ENCODE data around the gene NRP2. TPM values are rescaled to one million over a fixed set of nuclear protein-coding genes. Genes with fewer than 3 reads are reported as not detected.
A peak's percentile ranks its signal among the peaks of the same experiment; 100 is the strongest.

NRP2 gene
- total RNA-seq, 6 donors from 2014 or later = 61.4 to 99.4 (median 71.8) TPM

DNA sequence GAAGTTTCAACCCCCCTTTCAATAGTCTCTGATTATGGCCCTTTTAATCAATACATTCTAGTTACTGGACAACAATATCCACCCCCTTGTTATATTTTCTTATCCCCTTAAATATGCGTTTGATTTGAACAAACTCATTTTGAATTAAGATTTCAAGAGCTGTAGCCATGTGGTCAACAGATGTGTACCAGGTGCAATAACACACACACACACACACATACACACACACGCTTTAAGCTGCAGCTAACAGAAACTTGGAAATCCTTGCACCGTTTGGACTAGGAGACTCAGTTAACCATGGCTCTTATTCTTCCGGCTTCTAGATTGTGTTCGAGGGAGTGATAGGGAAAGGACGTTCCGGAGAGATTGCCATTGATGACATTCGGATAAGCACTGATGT, 82.8 kb downstream of the NRP2 start:
- TF ChIP-seq POLR2AphosphoS5 (IDR thresholded peaks at IDR 0.05) = no peak
- no peak for TF ChIP-seq POLR2A (IDR thresholded peaks at IDR 0.05)
- no peak for TF ChIP-seq EP300 (IDR thresholded peaks at IDR 0.05)
- TF ChIP-seq, protein P1, sequence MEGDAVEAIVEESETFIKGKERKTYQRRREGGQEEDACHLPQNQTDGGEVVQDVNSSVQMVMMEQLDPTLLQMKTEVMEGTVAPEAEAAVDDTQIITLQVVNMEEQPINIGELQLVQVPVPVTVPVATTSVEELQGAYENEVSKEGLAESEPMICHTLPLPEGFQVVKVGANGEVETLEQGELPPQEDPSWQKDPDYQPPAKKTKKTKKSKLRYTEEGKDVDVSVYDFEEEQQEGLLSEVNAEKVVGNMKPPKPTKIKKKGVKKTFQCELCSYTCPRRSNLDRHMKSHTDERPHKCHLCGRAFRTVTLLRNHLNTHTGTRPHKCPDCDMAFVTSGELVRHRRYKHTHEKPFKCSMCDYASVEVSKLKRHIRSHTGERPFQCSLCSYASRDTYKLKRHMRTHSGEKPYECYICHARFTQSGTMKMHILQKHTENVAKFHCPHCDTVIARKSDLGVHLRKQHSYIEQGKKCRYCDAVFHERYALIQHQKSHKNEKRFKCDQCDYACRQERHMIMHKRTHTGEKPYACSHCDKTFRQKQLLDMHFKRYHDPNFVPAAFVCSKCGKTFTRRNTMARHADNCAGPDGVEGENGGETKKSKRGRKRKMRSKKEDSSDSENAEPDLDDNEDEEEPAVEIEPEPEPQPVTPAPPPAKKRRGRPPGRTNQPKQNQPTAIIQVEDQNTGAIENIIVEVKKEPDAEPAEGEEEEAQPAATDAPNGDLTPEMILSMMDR (IDR thresholded peaks at IDR 0.05) = no peak
- DNase-seq = no peak
- H3K4me3 ChIP-seq = no peak overlapping the region
- H3K36me3 ChIP-seq = peaks cover 0 to 19% (median 3%) of the 10 kb centered on the region in 4 donors
- 90 to 92% methylated on average over 8 of the region's 8 CpGs for WGBS, 2 donors
- peaks cover 19 to 36% (median 28%) of the 10 kb centered on the region in 4 donors for H3K4me1 ChIP-seq
- ATAC-seq (ENCODE audit: low FRiP score in 2 of 2) = no peak
- H3K27me3 ChIP-seq = no peaks in the 10 kb centered on the region
- H3K27ac ChIP-seq = no peak overlapping the region
- H3K9me3 ChIP-seq = no peaks in the 10 kb centered on the region

DNA sequence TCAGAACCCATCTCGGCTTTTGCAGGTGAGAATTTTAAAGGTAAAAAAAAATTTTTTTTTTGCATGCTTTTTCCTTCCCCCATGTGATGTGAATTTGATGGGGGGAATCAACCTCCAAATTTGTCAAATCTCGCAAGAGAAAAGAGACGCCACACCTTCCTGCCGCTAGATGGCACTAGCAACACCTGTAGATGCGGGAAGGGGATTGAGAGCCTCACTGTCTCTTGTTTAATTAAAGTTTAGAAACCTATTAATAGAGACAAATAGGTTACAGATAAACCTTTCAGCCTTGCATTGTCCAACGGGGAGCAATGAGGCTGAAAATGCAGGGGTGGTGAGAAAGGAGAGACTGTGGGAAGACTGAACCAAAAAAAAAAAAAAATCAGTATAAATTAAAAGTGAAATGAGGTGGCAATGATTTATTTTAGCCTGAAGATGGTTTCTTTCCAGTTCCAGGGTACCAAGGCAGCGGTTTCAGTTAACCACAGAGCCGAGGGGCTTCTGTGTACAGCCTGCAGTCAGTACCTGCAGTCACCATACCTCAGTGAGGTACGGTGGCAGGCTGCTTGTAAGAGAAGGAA, 84.6 kb downstream of the NRP2 start:
- H3K27ac ChIP-seq = peak overlapping the region in 3 of 4 donors; percentile 24 to 62 (median 47)
- H3K4me1 ChIP-seq = peaks cover 19 to 53% (median 45%) of the 10 kb centered on the region in 4 donors
- peaks cover 0 to 11% (median 3%) of the 10 kb centered on the region in 4 donors for H3K36me3 ChIP-seq
- 13 to 14% methylated on average over 9 of the region's 9 CpGs for WGBS, 2 donors
- peak in 1 of 2 donors; percentile 65 for DNase-seq
- no peaks in the 10 kb centered on the region for H3K27me3 ChIP-seq
- H3K4me3 ChIP-seq = no peak overlapping the region
- H3K9me3 ChIP-seq = no peaks in the 10 kb centered on the region
- no peak for TF ChIP-seq POLR2AphosphoS5 (IDR thresholded peaks at IDR 0.05)
- TF ChIP-seq, protein P1 (IDR thresholded peaks at IDR 0.05) = peak; percentile 43 to 90 (median 68)
- ATAC-seq (ENCODE audit: low FRiP score in 2 of 2) = peak in 1 of 2 donors; percentile 48

DNA sequence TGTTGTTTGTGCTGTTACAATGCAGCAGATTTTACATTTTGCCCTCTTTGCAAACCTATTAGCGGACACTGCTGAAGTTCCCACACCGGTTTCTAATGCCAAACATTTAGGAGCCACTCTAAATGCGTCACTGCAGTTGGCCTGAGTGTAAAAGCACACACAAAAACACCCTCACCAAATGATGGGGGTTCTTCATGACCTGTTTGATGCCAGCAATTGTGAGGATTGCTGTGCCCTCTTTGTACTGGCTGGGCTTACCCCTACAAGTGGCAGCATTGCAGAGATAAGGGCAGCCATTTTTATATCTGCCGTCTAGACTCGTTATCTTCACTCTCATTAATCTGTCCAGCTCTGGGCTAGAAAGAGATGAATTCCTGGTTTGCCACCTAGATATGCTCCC, 85.3 kb downstream of the NRP2 start:
- Histone ChIP-seq H3K27ac (peak overlapping the region in 2 of 4 donors; percentile 16 to 62), H3K4me1 (peaks cover 19 to 57% (median 48%) of the 10 kb centered on the region in 4 donors)
- WGBS, 2 donors = 69 to 85% methylated on average over 5 of the region's 5 CpGs

DNA sequence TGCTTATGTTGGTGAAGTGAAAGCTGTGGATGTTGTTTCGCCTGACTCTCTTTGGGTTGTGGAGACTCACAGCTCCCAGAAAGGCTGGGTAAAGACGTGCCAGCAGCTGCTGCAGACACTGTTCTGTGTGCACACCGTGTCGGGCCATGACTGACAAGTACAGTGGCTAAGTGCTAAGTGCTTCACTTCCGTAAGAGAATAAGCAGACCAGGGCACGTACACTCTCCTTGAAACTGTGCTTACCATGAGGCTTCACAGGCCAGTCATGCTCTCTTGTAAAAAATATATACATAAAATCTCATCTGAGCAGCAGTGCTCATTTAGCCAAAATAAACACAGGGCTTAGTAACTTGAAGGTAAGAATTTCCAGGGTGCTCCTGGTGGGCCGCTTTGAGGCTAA, 86.0 kb downstream of the NRP2 start:
- TF ChIP-seq POLR2A (IDR thresholded peaks at IDR 0.05) (no peak), POLR2AphosphoS5 (IDR thresholded peaks at IDR 0.05) (no peak), EP300 (IDR thresholded peaks at IDR 0.05) (no peak)
- TF ChIP-seq, protein P1 (IDR thresholded peaks at IDR 0.05) = no peak
- DNase-seq = no peak
- Histone ChIP-seq H3K9me3 (no peaks in the 10 kb centered on the region), H3K27ac (peak overlapping the region in 3 of 4 donors; percentile 12 to 62 (median 16)), H3K36me3 (peaks cover 0 to 10% (median 3%) of the 10 kb centered on the region in 4 donors), H3K27me3 (no peaks in the 10 kb centered on the region), H3K4me3 (no peak overlapping the region), H3K4me1 (peaks cover 19 to 62% (median 47%) of the 10 kb centered on the region in 4 donors)
- WGBS, 2 donors = 75 to 83% methylated on average over 6 to 7 of the region's 7 CpGs
- ATAC-seq (ENCODE audit: low FRiP score in 2 of 2) = no peak

More for the DNA sequence above, 85.3 kb downstream of the NRP2 start:
- ATAC-seq (ENCODE audit: low FRiP score in 2 of 2) = peak in 1 of 2 donors; percentile 3
- Histone ChIP-seq H3K27me3 (no peaks in the 10 kb centered on the region), H3K4me3 (no peak overlapping the region), H3K9me3 (no peaks in the 10 kb centered on the region), H3K36me3 (peaks cover 0 to 10% (median 3%) of the 10 kb centered on the region in 4 donors)
- no peak for TF ChIP-seq POLR2A (IDR thresholded peaks at IDR 0.05)
- no peak for TF ChIP-seq POLR2AphosphoS5 (IDR thresholded peaks at IDR 0.05)
- TF ChIP-seq EP300 (IDR thresholded peaks at IDR 0.05) = no peak
- TF ChIP-seq, protein P1 (IDR thresholded peaks at IDR 0.05) = no peak
- no peak for DNase-seq

Measured in upper lobe of left lung (tissue), 6 donors.